Suprapubic skin (tissue), 4 donors: ENCODE results near the gene LZTS2.

Source experiments
- EP300 ChIP-seq: sonication (generic); formaldehyde crosslinking; IDR thresholded peaks from one replicate; pipeline ENCODE4 v1.6.1; 2017; ENCODE audit warnings: antibody characterized with exemption
- POLR2A ChIP-seq, 2 donors: fragments of 450-650 bp; IDR thresholded peaks; one replicate each; pipeline ENCODE4 v1.6.1; 2017; ENCODE audit warnings: antibody characterized with exemption in 2 of 2, mild to moderate bottlenecking in 2 of 2, moderate library complexity in 2 of 2
- POLR2AphosphoS5 ChIP-seq, 3 donors: sonication (generic); formaldehyde crosslinking; IDR thresholded peaks; one replicate each; pipeline ENCODE4 v1.6.1; 2017; ENCODE audit warnings: antibody characterized with exemption in 3 of 3
- TF ChIP-seq, protein P1 (sequence below), 2 donors: fragments of 200-600 bp in 1 of 2; fragments of 450-650 bp in 1 of 2; sonication (generic) in 1 of 2; IDR thresholded peaks; one replicate each; pipeline ENCODE4 v1.5.1; 2016 to 2019; ENCODE audit warnings: antibody characterized with exemption in 2 of 2, mild to moderate bottlenecking in 1 of 2, moderate library complexity in 1 of 2

DNA sequence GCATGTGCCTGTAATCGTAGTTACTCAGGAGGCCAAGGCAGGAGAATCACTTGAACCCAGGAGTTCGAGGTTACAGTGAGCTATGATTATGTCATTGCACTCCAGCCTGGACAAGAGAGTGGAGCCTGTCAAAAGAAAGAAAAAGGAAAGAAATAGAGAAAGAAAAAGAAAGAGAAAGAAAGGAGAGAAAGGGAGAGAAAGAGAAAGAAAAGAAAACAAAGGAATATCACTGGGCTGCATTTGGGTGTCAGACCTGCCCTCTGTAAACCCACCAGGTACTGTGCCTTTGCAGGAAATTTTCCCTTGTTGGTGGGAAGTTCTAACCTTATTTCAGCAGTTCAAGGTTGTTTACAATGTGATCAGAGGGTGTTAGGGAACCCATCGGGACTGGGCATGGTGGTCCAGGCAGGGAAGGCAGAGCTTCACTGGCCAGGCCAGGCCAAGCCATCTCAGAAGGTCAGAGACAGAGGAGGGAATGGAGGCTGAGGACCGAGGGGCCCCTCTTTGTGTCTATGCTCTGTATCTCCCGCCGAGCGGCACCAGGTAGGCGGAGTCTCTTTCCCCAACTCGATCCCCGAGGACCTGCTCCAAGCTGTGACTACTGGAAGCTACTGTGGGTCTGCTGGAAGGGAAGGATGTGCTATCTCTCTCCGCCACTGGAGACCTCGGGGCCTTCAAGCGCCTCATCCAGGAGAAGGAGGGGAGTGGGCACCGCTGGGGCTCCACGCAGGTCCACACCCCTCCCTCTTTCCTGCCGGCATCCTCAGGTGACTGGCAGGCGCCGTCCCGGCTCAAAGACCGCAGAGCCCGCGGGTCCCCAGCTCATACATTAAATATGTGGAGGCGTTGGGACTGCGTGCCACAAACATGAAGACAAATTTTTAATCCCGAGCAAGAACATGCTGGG lies 47.0 kb downstream of the LZTS2 start:
- no peak for TF ChIP-seq POLR2A (IDR thresholded peaks at IDR 0.05)
- TF ChIP-seq, protein P1, sequence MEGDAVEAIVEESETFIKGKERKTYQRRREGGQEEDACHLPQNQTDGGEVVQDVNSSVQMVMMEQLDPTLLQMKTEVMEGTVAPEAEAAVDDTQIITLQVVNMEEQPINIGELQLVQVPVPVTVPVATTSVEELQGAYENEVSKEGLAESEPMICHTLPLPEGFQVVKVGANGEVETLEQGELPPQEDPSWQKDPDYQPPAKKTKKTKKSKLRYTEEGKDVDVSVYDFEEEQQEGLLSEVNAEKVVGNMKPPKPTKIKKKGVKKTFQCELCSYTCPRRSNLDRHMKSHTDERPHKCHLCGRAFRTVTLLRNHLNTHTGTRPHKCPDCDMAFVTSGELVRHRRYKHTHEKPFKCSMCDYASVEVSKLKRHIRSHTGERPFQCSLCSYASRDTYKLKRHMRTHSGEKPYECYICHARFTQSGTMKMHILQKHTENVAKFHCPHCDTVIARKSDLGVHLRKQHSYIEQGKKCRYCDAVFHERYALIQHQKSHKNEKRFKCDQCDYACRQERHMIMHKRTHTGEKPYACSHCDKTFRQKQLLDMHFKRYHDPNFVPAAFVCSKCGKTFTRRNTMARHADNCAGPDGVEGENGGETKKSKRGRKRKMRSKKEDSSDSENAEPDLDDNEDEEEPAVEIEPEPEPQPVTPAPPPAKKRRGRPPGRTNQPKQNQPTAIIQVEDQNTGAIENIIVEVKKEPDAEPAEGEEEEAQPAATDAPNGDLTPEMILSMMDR (IDR thresholded peaks at IDR 0.05): no peak
- no peak for TF ChIP-seq EP300
- no peak for TF ChIP-seq POLR2AphosphoS5 (IDR thresholded peaks at IDR 0.05)
